Heart right ventricle (tissue), 16 donors: ENCODE data around the gene SMAD3. TPM values are rescaled to one million over a fixed set of nuclear protein-coding genes. Genes with fewer than 3 reads are reported as not detected.

Experiments
- ATAC-seq, 8 donors: fragments of 200-7000 bp; cut with Tn5 transposase; one replicate each; pipeline ENCODE4 v1.9.1; 2020; ENCODE audit warnings: mild to moderate bottlenecking in 8 of 8, moderate library complexity in 8 of 8, moderate number of reproducible peaks in 1 of 8
- DNase-seq, 2 donors: peaks; one replicate each; pipeline ENCODE4 v3.0.0-alpha.2; 2020
- H3K27ac ChIP-seq, 10 donors: fragments of 200-600 bp; sonication (generic) in 2 of 10; one replicate each; pipeline versions ENCODE4 v1.5.0 to v1.8.0; 2020 to 2022; ENCODE audit warnings: mild to moderate bottlenecking in 3 of 10
- H3K27me3 ChIP-seq, 7 donors: fragments of 200-600 bp; one replicate each; pipeline ENCODE4 v1.8.0; 2021 to 2022; ENCODE audit warnings: mild to moderate bottlenecking in 2 of 7
- H3K36me3 ChIP-seq, 9 donors: fragments of 200-600 bp; sonication (generic) in 1 of 9; one replicate each; pipeline versions ENCODE4 v1.5.0 to v1.8.0; 2020 to 2022; ENCODE audit warnings: mild to moderate bottlenecking in 2 of 9
- H3K4me1 ChIP-seq, 9 donors: fragments of 200-600 bp; sonication (generic) in 1 of 9; one replicate each; pipeline versions ENCODE4 v1.5.0 to v1.8.0; 2020 to 2022; ENCODE audit warnings: mild to moderate bottlenecking in 4 of 9
- H3K4me3 ChIP-seq, 10 donors: fragments of 200-600 bp; sonication (generic) in 2 of 10; one replicate each; pipeline versions ENCODE4 v1.5.0 to v1.8.0; 2020 to 2022; ENCODE audit warnings: mild to moderate bottlenecking in 7 of 10, moderate library complexity in 2 of 10
- H3K9me3 ChIP-seq, 11 donors: fragments of 200-600 bp in 10 of 11; sonication (generic) in 2 of 11; one replicate each; pipeline versions ENCODE4 v1.5.0 to v1.8.0; 2013 to 2022; ENCODE audit warnings: mild to moderate bottlenecking in 2 of 11, control low read depth in 1 of 11, moderate library complexity in 1 of 11
- CTCF ChIP-seq, 9 donors: fragments of 200-600 bp; sonication (generic) in 2 of 9; IDR thresholded peaks; one replicate each; pipeline versions ENCODE4 v1.5.0 to v1.8.0; 2021 to 2022; ENCODE audit warnings: antibody characterized with exemption in 9 of 9, mild to moderate bottlenecking in 5 of 9, moderate library complexity in 1 of 9
- WGBS, 2 donors: extraction: QIAGEN DNeasy Blood & Tissue Kit; methylation state at CpG; one replicate each; pipeline ENCODE4 v1.1.7; 2013; ENCODE audit warnings: inconsistent platforms in 1 of 2; 5-methylcytosine and 5-hydroxymethylcytosine counted together
- intact Hi-C, 10 donors: fragments of 100-400 bp; cut with DNase I; formaldehyde crosslinking; loops; one replicate each; pipeline versions ENCODE4 v1.11.1 to v1.14.2; 2022
- polyA plus RNA-seq, 2 donors: library from polyadenylated mRNA; stranded (reverse); fragments of 200-250 nt; gene quantifications; one replicate each; pipeline ENCODE4 v1.2.3, GENCODE V29; 2013
- total RNA-seq, 10 donors: library from RNA; stranded (reverse); fragmentation: NEBNext Ultra II Directional in 3 of 10; extraction: Animal tissue kit (Norgen Biotek cat#: 25700) in 3 of 10; gene quantifications; one replicate each; pipeline versions ENCODE4 v1.2.1 to v1.2.4, GENCODE V29; 2021 to 2023
- donor health status: Arrhythmogenic right ventricular cardiomyopathy.
- donor health status: ischemic (EF 13 %, LVEDD 7.1; RV severe dilation, severe dysfunction).
- donor health status: healthy with polysubstance abuse.
- donor health status: DM: no; HTN: yes; CAD: no.
- donor health status: DM: no; HTN: no; CAD: no.
- donor health status: ischemic (EF 25% LVEDD 6.9; RV normal size, moderate dysfunction).
- donor health status: ischemic (EF 25% LVEDD 5.7; RV mildly dilated, moderate dysfunction).
- donor health status: healthy.
- donor health status: DM: yes; HTN: yes; CAD: no.
- donor health status: Ischemic cardiomyopathy.
- donor health status: ischemic (EF 35%, LVEDD 5.7; RV mildly dilated, moderate dysfunction).
- donor health status: nonischemic (EF 11% LVEDD 7.7; RV severe dilation, severe dysfunction).
- donor health status: DM: yes; HTN: yes; CAD: no.
- donor health status: PGD.
- donor health status: ischemic (EF 29% LVEDD 5.4; RV normal size, mild dysfunction).
- donor health status: nonischemic (EF 23%, LVEDD 6.1; RV moderate dilation, normal function).

Gene SMAD3
- total and polyA plus RNA-seq, 12 donors, result 6.2 to 44.8 (median 15.5) TPM

GRCh38 chr15:67031331-67031730 is 34.1 kb upstream of the SMAD3 start:
- DNase-seq, result no peak
- Histone ChIP-seq H3K27me3 (peaks cover 0 to 15% (median 0%) of the 10 kb centered on the region in 7 donors), H3K9me3 (no peaks in the 10 kb centered on the region), H3K4me1 (peaks cover 11 to 51% (median 41%) of the 10 kb centered on the region in 9 donors), H3K27ac (peak overlapping the region in 1 of 10 donors; percentile 4), H3K36me3 (no peaks in the 10 kb centered on the region), H3K4me3 (no peak overlapping the region)
- peak in 6 of 8 donors; percentile 7 to 53 (median 19) for ATAC-seq
- no peak for TF ChIP-seq CTCF (IDR thresholded peaks at IDR 0.05)
- intact Hi-C loops, result no loop called here

- peak in 3 of 8 donors; percentile 27 to 57 (median 36) for ATAC-seq
- intact Hi-C loops, result no loop called here
Observed at GRCh38 chr15:67032608-67033007, 32.8 kb upstream of the SMAD3 start.

GRCh38 chr15:67033012-67033411 is 32.4 kb upstream of the SMAD3 start:
- peaks cover 0 to 15% (median 0%) of the 10 kb centered on the region in 7 donors for H3K27me3 ChIP-seq
- 44 to 51% methylated on average over 12 of the region's 12 CpGs for WGBS, 2 donors
- intact Hi-C loops, result no loop called here
- ATAC-seq (peak in 3 of 8 donors; percentile 22 to 36 (median 24)), DNase-seq (no peak)
- H3K27ac ChIP-seq, result no peak overlapping the region
- TF ChIP-seq CTCF (IDR thresholded peaks at IDR 0.05), result no peak
- peak overlapping the region in 9 of 10 donors; percentile 17 to 45 (median 36) for H3K4me3 ChIP-seq
- H3K36me3 ChIP-seq, result no peaks in the 10 kb centered on the region
- H3K4me1 ChIP-seq, result peaks cover 10 to 41% (median 33%) of the 10 kb centered on the region in 9 donors
- H3K9me3 ChIP-seq, result no peaks in the 10 kb centered on the region

More at GRCh38 chr15:67032608-67033007, 32.8 kb upstream of the SMAD3 start:
- Histone ChIP-seq H3K36me3 (no peaks in the 10 kb centered on the region), H3K4me3 (no peak overlapping the region), H3K27me3 (peaks cover 0 to 15% (median 0%) of the 10 kb centered on the region in 7 donors), H3K27ac (no peak overlapping the region), H3K4me1 (peaks cover 10 to 41% (median 33%) of the 10 kb centered on the region in 9 donors), H3K9me3 (no peaks in the 10 kb centered on the region)
- WGBS, 2 donors, result 70 to 80% methylated on average over 3 of the region's 3 CpGs
- no peak for DNase-seq
- TF ChIP-seq CTCF (IDR thresholded peaks at IDR 0.05), result no peak

GRCh38 chr15:67033571-67034044 is 31.8 kb upstream of the SMAD3 start:
- no peak overlapping the region for H3K27ac ChIP-seq
- peak overlapping the region in 9 of 10 donors; percentile 17 to 45 (median 36) for H3K4me3 ChIP-seq
- intact Hi-C loops, result no loop called here
- H3K36me3 ChIP-seq, result no peaks in the 10 kb centered on the region
- peaks cover 0 to 15% (median 0%) of the 10 kb centered on the region in 7 donors for H3K27me3 ChIP-seq
- DNase-seq, result peak; percentile 18 to 61
- TF ChIP-seq CTCF (IDR thresholded peaks at IDR 0.05), result peak in 4 of 9 donors; percentile 23 to 46 (median 42)
- H3K4me1 ChIP-seq, result peaks cover 10 to 47% (median 36%) of the 10 kb centered on the region in 9 donors
- peak; percentile 35 to 79 (median 66) for ATAC-seq
- no peaks in the 10 kb centered on the region for H3K9me3 ChIP-seq
- 3% methylated on average over 50 of the region's 50 CpGs for WGBS, 2 donors
